ENCODE data around the gene CCNYL1.

DNA sequence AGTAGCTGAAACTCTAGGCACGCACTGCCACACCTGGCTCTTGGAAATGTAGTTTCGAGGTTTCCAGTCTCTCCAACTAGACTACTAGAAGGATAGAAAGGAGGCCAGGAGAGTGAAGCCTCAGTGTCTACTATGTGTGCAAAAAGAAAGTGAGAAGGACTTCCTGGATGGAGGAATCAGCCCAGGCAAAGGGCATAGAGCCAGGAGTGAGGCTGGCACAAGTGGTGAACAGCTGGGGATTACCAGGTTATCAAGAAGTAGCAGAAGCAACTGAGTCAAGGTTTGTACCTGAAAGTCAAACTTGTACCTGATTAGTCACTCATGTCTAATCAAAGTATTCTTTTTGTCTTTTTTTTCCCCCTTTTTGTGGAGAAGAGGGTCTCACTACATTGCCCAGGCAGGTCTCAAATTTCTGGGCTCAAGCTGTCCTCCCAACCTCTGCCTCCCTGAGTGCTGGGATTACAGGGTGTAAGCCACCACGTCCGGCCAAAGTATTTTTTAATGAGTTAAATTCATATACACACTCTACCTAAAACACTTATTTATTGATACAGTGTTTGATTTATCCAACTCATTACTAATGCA, 67.0 kb downstream of the CCNYL1 start:
- TF ChIP-seq EZH2 (IDR thresholded peaks at IDR 0.05; ENCODE audit: borderline replicate concordance, insufficient read depth, low read length, poor library complexity, severe bottlenecking): no peak
- TF ChIP-seq, protein P1, sequence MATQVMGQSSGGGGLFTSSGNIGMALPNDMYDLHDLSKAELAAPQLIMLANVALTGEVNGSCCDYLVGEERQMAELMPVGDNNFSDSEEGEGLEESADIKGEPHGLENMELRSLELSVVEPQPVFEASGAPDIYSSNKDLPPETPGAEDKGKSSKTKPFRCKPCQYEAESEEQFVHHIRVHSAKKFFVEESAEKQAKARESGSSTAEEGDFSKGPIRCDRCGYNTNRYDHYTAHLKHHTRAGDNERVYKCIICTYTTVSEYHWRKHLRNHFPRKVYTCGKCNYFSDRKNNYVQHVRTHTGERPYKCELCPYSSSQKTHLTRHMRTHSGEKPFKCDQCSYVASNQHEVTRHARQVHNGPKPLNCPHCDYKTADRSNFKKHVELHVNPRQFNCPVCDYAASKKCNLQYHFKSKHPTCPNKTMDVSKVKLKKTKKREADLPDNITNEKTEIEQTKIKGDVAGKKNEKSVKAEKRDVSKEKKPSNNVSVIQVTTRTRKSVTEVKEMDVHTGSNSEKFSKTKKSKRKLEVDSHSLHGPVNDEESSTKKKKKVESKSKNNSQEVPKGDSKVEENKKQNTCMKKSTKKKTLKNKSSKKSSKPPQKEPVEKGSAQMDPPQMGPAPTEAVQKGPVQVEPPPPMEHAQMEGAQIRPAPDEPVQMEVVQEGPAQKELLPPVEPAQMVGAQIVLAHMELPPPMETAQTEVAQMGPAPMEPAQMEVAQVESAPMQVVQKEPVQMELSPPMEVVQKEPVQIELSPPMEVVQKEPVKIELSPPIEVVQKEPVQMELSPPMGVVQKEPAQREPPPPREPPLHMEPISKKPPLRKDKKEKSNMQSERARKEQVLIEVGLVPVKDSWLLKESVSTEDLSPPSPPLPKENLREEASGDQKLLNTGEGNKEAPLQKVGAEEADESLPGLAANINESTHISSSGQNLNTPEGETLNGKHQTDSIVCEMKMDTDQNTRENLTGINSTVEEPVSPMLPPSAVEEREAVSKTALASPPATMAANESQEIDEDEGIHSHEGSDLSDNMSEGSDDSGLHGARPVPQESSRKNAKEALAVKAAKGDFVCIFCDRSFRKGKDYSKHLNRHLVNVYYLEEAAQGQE (IDR thresholded peaks at IDR 0.05; ENCODE audit: borderline replicate concordance): no peak
- TF ChIP-seq CTCF (IDR thresholded peaks at IDR 0.05; ENCODE audit: poor library complexity, severe bottlenecking): no peak

Data from neural cell (in vitro differentiated cells).